ENCODE data around the gene EZH1.
"Not testable (repeated sequence)": the region's sequence is repeated elsewhere in the genome, so short reads cannot be mapped to it uniquely, and the experiment has no call there.

Gene EZH1

DNA sequence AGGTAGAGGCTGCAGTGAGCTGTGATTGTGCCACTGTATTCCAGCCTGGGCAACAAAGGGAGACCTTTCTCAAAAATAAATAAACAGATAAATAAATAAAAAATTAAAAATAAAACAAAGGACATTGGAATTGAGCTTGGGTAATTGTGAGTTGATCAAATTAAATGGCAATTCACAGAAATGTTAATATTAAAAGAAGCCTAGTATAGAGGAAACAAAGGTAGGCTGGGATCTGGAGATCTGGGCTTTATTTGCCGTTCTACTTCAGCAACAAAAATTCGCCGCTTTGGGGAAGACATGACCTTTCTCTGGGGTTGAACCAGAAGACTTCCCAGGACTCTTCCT, 28.1 kb upstream of the EZH1 start:
- DNase-seq (ENCODE audit: low spot score): no peak

DNA sequence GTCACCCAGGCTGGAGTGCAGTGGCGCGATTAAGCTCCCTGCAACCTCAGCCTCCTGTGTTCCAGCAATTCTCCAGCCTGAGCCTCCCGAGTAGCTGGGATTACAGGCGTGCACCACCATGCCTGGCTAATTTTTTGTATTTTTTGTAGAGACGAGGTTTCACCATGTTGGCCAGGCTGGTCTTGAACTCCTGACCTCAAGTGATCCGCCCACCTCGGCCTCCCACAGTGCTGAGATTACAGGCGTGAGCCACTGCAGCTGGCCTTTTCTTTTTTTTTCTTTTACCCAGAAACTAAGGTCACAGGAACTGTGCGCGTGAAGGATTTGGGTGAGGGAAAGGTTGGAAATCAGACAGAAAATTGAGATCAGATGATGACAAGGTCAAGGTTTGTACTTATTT, 25.1 kb upstream of the EZH1 start:
- not testable (repeated sequence) for DNase-seq (ENCODE audit: low spot score)

DNA sequence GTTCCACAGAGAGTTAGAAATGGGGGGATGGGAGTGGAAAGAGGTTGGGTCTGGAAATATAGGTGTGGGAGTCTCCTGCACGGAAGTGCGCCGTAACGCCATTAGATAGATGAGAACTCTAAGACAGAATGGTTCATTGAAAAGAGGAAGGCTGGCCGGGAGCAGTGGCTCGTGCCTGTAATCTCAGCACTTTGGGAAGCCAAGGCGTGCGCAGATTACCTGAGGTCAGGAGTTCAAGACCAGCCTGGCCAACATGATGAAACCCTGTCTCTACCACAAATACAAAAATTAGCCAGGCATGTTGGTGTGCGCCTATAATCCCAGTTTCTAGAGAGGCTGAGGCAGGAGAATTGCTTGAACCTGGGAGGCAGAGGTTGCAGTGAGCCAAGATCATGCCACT, 23.2 kb upstream of the EZH1 start:
- DNase-seq (ENCODE audit: low spot score): not testable (repeated sequence)

DNA sequence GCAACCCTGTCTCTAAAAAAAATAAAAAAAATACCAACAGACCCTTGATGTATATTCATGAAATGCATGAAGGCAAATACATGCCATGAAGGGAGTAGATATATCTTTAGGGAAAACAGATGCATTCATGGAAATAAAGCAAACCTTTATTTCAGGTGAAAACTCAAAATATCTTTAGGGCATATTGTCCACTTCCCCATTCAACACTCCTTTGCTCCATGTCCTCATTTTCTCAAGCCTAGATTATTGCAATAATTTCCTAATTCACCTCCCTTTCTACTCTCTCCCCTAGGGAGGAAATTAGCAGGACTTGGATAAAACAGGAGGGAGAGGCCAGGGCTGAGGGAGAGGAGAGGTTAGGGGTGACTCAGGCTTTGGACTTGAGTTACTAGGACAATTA, 22.7 kb upstream of the EZH1 start:
- DNase-seq (ENCODE audit: low spot score): no peak

DNA sequence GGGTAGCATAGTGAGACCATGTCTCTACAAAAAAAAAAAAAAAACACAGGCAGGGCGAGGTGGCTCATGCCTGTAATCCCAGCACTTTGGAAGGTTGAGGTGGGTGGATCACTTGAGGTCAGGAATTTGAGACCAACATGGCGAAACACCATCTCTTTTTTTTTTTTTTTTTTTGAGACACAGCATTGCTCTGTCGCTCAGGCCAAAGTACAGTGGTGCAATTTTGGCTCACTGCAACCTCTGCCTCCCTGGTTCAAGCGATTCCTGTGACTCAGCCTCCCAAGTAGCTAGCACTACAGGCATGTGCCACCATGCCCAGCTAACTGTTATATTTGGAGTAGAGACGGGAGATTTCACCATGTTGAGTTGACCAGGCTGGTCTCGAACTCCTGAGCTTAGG, 21.3 kb upstream of the EZH1 start:
- no peak for DNase-seq (ENCODE audit: low spot score)

DNA sequence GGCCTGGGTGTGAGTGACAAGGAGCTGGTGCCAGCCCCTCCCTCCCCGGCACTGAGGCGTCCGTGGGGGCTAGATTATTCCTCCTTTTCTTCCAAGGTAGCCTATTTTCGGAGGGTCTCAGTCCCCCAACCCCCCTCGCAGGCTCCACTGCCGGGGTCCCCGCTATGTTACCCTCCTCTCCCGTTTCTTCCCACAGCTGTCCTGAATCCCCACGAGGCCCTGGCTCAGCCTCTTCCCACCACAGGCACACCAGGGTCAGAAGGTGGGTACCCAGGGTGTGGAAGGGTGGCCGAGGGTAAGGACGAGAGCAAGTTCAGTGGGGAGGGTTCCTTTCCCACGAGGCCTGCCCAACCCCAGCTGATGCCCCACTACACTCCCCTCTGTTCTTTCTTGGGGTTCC, 16.8 kb upstream of the EZH1 start:
- DNase-seq (ENCODE audit: low spot score): no peak

DNA sequence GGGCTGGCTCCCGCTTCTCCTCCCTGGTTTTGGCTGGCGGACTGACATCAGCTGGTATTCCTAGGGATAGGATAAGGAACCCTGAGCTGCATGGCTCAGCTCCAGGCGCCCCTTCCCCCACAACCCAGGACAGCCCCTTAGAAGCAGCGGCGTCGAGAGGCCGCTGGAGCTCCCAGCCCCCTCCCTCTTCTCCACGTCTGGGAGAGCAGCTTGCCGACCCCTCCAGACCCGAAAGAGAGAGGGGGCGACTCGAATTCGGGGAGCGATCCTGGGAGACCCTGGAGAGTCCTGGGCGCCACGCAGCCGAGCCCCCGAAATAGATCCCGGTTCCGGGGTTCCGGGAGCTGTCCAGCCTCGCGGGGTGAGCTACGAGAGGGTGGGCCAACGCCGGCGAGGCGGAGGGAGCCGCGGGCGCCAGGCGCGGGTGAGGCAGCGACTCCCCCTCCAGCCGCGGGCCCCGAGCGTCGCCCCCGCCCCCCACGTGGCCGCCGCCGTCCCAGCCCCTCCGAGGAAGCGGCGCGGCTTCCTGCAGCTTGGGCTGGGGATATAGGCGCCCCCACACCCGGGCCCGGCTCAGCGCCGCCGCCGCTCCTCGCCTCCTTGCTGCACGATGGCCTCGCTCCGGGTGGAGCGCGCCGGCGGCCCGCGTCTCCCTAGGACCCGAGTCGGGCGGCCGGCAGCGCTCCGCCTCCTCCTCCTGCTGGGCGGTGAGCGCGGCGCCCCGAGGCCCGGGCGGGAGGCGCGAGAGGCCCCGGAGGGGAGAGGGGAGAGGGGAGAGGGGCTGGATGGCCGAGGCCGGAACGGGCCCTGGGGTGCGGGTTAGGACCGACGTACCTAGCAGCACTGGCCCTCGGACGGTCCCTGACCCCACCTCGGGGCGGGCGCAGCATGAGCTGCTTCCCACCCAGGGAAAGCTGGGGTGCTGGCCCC, 16.1 kb upstream of the EZH1 start, which contains the start of gene RAMP2:
Gene RAMP2 (plus strand): TSS at position 576 of the 930 bp plus-strand sequence. CDS start 35 bp downstream, at position 611.
- no peak for DNase-seq (ENCODE audit: low spot score)

DNA sequence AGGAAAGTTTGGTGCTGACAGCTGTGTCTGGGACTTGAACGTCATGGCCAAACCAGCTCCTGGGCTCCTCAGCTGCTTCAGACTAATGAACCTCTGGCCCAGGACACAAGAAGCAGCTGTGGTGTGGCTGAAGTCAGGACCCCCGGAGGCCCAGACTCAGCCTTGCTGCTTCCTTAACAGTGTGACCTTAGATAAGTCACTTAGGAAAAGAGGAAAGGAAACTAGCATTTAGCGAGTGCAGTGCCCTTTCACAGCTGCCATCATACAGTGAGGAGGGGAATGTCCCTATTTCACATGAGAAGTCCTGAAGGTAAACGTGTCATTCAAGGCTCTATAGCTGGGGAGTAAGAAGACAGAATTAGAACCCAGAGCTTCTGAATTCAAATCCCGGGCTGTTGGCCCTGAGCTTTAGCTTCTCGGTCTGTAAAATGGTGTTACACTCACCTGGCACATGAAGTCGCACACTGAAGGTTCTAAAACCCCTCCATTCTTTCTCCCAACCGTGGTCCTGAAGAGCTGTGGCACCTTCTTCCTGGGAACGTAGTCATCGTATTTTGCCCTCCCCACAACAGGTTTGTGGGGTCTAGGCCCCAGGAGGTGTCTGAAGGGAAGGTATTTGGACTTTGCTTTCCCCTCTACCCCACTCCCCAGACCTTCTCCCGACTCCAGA, 15.3 kb upstream of the EZH1 start:
- no peak for DNase-seq (ENCODE audit: low spot score)

DNA sequence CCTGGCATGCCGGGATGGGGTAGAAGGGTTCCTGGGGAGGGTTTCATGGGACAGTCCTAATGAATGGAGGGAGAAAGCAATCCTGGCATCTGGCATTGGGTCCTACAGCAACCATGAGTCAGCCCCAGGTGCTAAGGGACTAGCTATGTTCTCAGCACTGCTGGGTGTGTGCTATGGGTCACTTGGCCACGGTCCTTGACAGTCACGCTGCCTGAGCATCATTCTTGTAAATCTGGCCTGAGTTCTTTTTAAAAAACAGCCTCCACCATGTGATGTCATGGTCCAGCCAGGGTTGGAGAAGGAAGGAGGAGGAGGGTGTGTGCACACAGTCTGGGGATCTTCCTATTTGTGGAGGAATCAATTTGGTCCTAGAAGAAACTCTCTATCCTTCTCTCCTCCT, 9.9 kb upstream of the EZH1 start:
- no peak for DNase-seq (ENCODE audit: low spot score)

DNA sequence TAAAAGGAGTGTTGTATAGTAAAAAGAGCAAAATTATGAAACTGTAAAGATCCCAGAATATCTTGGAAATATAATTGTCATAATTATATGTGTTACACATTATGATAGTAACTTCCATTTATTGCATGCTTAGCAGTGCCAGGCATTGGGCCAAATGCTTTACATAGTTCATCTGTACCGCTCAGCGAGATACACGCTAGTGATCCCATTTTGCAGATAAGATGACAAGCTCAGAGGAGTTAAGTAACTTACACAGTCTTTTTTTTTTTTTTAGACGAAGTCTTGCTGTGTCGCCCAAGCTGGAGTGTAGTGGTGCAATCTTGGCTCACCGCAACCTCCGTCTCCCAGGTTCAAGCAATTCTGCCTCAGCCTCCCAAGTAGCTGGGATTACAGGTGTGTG, 6.8 kb upstream of the EZH1 start:
- DNase-seq (ENCODE audit: low spot score): no peak

DNA sequence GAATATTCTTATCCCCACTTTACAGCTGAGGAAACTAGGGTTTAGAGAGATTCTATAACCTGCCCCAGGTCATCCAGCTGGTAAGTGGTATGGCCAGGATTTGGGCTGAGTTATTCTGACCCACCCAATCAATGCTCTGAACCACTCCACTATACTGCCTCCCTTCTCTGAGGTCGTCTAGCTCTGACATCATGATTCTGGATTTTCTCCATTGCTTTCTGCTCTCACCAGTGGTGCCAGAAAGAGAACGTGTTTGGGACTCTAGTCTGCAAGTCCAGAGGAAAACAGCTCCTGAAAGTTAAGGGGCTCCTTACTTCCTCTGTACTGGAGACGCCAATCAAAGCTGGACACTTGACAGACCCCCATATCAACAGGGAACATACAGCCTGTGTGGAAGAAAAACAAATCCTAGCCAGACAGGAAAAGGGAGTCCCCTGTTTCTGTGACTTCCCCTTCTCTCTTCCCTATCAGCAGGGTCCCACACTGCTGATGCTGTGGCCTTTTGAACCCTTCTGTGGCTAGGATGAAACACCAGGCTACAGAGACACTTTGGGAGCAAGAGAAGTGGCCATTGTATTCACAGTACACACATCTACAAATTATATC, 6.0 kb upstream of the EZH1 start:
- no peak for DNase-seq (ENCODE audit: low spot score)

DNA sequence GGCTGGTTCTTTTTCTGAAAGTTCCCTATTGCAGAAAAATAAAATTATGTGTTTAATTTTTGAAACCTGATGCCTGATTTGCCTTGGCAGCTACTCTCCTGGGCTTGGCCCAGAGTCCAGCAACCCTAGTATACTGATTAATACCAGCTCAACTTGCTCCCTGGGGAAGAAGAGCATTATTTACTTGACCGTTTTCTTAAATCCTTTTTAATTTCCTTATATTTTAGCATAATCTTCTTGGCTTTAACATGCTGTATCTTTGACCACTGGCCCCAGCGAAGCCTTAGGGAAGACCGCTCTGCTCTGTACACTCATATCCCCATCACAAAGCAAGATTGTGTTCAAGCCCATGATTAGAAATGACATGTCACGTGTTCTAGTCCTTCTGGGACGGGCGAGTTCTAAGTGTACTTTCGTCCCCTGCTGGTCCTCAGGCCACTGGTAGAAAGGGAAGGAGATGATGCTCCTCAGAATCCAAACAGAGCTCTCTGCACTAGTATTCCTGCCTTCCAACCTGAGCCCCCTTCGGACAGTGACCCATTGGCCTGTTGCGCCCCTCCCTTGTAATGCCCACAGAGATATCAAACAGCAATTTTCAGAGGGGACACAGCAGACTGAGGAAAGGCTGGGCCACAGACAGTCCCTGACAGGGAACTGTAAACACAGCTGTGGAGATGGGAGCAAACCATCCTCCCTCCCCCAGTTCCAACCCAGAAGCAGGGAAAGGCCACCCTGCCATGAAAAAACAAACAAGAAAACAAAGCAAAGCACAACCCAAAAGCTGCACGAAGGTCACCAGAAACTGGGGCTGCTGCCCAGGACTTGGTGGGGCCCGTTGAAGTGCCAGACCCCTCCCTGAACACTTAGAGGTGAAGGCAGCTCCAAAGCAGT, 4.3 kb upstream of the EZH1 start:
- DNase-seq (ENCODE audit: low spot score): no peak

DNA sequence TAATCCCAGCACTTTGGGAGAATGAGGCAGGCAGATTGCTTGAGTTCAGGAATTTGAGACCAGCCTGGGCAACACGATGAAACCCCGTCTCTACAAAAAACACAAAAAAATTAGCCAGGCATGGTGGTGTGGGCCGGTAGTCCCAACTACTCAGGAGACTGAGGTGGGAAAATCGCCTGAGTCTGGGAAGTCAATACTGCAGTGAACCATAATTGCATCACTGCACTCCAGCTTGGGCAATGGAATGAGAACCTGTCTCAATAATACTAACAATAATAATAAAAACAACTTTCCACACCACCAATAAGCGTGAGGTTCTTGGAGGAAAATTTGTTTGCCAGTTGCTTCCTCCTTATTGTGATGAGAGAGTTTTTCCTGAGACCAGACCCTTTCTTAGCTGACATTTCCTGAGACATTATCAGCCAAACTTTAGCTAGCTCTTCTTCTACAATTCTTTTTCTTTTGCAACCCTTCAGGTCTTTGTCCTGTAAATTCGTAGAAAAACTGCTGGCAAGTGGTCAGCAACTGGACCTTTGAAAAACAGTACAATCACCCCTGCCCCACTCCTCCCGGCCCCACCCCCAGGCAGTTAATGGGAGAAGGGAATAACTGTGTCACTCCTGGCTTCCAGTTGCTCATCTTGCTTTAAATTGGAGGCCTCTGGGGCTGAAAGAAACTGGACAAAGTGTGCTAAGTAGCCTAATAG, 3.5 kb upstream of the EZH1 start:
- DNase-seq (ENCODE audit: low spot score): no peak

DNA sequence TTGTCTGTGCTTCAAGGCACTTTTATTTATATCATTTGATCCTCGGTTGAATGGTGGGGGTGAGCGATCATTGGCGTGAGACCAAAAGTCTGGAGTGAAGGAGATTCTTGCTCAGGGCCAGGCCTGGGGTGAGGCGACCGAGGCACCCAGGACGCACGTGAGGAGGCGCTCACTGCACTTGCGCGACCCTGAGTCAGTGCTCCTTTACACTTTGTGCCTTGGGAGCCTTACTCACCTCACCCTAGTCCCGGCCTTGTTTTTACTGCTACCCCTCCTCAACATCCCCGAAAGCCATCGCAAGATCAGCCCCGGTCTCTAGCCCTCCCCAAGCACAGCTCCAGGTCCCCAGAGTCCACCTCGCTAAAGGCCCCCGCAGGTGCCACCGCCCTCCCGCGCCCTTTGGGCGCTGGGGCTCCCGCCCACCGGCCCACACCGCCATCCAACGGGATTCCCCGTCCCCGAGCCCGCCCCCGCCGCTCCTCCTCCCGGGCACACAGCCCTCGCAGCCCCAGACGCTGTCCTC, 496 bp downstream of the EZH1 start:
- peak; percentile 64 for DNase-seq (ENCODE audit: low spot score)

DNA sequence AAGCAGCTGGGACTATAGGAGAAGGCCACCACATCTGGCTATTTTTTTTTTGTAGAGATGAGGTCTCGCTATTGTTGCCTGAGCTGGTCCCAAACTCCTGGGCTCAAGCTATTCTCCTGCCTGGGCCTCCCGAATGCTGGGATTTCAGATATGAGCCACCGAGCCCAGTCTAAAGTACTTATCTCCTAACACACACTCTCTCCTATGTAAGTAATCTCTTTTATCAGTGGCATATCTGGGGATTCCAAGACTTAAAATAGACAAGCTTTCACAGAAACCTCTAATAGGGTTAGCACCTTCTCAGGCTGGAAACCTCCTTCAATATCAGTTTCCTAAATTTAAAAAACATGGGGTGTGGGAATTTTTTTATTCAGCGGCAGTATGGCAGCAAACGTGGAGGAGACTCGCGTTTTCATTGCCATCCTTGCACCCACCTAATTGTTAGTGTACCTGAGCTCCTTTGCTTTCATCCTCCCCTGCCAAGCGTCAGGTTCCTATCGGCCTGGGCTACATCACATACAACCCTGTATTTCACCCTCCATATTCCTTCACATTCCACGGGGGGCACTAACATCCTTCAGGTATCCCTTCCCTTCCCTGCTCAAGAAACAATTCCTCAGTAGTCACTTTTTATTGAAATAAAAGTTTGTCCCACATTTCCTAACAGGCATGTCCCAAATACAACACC, 1.1 kb downstream of the EZH1 start:
- DNase-seq (ENCODE audit: low spot score): no peak

DNA sequence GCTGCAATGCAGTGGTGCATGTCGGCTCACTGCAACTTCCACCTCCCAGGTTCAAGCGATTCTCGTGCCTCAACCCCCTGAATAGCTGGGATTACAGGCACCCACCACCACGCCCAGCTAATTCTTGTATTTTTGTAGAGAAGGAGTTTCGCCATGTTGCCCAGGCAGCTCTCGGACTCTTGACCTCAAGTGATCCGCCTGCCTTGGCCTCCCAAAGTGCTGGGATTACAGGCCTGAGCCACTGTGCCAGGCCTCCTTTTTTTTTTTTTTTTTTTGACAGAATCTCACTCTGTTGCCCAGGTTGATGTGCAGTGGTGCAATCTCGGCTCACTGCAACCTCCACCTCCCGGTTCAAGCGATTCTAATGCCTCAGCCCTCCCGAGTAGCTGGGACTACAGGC, 1.9 kb downstream of the EZH1 start:
- DNase-seq (ENCODE audit: low spot score): not testable (repeated sequence)

DNA sequence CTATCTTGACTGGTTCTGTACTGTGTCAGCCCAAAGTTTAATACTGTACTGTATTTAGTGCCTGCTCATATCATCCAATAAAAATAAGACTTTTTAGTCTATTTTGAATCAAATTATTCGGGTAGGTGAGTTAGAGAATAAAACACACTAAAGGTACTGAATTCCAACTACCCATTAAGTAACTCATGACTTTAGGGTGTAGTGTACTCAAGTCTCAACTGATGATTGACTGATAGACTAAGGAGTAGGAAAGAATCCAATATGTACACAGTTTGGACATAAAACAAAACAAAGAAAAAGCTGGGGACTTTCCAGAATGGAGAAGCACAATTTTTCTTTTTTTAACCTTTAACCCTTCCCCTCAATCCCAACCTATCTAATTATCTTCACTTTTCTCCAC, 4.1 kb downstream of the EZH1 start:
- DNase-seq (ENCODE audit: low spot score): no peak

DNA sequence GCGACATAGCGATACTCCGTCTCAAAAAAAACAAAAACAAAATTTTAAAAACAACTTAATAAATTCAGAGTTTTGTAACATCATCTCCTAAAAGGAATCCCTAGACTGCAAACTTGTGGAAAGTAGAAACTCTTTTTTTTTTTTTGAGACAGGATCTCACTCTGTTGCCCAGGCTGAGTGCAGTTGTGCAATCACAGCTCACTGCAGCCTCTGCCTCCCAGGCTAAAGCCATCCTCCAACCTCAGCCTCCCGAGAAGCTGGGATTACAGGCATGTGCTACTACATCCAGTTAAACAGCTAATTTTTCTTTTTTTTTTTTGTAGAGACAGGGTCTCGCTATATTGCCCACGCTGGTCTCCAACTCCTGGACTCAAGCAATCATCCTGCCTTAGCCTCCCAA, 19.7 kb downstream of the EZH1 start:
- no peak for DNase-seq (ENCODE audit: low spot score)

DNA sequence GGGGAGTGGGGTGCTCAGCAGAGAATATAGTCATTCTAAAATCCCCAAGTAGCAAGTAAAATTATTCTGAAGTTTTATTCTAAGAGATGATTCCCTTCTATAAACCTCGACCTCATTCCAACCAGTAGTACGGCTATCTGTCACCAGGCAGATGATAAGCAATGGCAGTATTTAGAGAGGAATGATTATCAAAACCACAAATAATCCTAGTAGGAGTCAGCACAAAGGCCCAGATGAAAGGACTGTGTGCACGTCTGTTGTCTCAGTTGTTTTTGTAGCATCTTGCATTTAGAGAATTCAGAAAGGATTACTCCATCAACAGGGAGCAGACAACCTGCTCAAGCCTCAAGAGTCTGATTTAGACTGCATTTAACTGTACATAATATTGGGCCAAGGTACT, 21.2 kb downstream of the EZH1 start:
- DNase-seq (ENCODE audit: low spot score): no peak

DNA sequence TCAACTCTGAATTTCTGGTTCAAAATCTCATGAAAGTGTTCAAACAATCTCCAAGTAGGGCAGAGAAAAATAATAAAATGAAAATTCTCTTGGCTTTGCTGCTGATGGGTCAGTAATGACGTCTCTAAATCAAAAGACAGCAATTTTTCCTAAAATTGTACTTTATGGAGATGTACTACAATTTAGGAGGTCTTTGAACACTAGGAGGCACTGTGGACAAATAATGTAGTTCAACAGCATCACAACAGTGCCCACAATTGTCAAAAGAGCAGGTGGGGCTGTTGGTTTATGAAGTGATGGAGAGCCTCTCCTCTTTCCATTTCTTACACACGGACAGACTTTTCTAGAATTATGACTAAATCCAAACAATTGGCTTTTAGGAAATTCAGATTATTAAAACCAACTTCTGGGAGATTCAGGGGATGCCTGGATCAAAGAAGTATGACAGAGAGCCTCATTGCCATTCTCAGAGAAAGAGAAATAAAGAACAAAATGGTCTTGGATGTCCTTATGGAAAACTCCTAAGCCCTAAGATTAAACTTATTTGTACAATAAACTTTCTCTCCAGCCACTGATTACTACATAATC, 23.8 kb downstream of the EZH1 start:
- DNase-seq (ENCODE audit: low spot score): peak; percentile 63
